ENCODE results near the gene ARF4. TPM values are rescaled to one million over a fixed set of nuclear protein-coding genes. Genes with fewer than 3 reads are reported as not detected.

The ARF4 gene
- total RNA-seq, 8 experiments from 2014 or later: 198 to 802 (median 371) TPM

GRCh38 chr3:57570878-57571277 lies 26.3 kb downstream of the ARF4 start:
- Histone ChIP-seq H3K4me1 (replicated peaks in 1 of 2) (no peaks in the 10 kb centered on the region), H3K4me3 (no peak overlapping the region), H3K27ac (no peak overlapping the region)
- 100% methylated on average over 1 of the region's 2 CpGs; no CpG with 5 or more reads in 8 of the 10 experiments for WGBS, 10 experiments
- in situ Hi-C loops (cut with MboI; ENCODE audit: low pct_unique_long_range_greater_than_20kb in 2 of 9, low sequenced_read_pairs in 9 of 9, unreplicated experiment in 9 of 9): loop anchor here in 2 of 9 experiments (25.0 kb wide), 2 partner anchors 184 to 334 kb away; partner anchors contain the start of gene APPL1 (in 1 of the 2)
- no peak for ATAC-seq (replicated peaks in 6 of 8)

DNA sequence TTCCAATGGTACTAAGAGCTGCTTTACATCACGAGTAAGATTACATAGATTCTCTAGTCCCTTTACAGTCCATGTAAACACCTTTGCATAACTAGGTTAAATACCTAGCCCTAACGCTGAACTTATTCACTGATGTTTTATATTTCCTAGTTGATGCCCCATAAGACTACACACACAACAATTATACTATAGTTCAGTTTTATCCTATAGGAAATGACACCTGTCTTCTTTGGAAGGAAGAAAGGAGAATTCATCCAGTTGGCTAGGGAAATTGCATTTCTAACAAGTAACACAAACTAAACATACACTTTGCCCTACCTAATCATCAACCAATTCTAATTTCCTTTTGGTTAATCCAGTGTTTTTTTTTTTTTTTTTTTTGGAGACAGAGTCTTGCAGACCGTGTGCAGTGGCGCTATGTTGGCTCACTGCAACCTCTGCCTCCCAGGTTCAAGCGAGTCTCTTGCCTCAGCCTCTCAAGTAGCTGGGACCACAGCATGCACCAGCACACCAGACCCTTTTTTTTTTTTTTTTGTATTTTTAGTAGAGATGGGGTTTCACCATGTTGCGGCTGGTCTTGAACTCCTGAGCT lies 27.2 kb downstream of the ARF4 start:
- H3K4me3 ChIP-seq: no peak overlapping the region
- 80 to 100% (median 93%) methylated on average over 1 to 4 of the region's 6 CpGs for WGBS, 10 experiments
- no peaks in the 10 kb centered on the region for H3K4me1 ChIP-seq (replicated peaks in 1 of 2)
- peak in 4 of 8 experiments; percentile 27 to 36 (median 36) for ATAC-seq (replicated peaks in 6 of 8)
- H3K27ac ChIP-seq: no peak overlapping the region
- in situ Hi-C loops (cut with MboI; ENCODE audit: low pct_unique_long_range_greater_than_20kb in 2 of 9, low sequenced_read_pairs in 9 of 9, unreplicated experiment in 9 of 9): loop anchor here in 2 of 9 experiments (25.0 kb wide), 2 partner anchors 183 to 333 kb away; partner anchors contain the start of gene APPL1 (in 1 of the 2)

- ATAC-seq (replicated peaks in 6 of 8): no peak
- in situ Hi-C loops (cut with MboI; ENCODE audit: low pct_unique_long_range_greater_than_20kb in 2 of 9, low sequenced_read_pairs in 9 of 9, unreplicated experiment in 9 of 9): loop anchor here in 2 of 9 experiments (25.0 kb wide), 2 partner anchors 172 to 322 kb away; partner anchors contain the start of gene APPL1 (in 1 of the 2)
- peaks cover 15 to 17% of the 10 kb centered on the region in 2 donors for H3K4me1 ChIP-seq (replicated peaks in 1 of 2)
- WGBS, 10 experiments: 38 to 100% (median 100%) methylated on average over 1 of the region's 1 CpG; no CpG with 5 or more reads in 1 of the 10 experiments
- H3K27ac ChIP-seq: no peak overlapping the region
- no peak overlapping the region for H3K4me3 ChIP-seq
These were observed 37.6 kb downstream of the ARF4 start for GRCh38 chr3:57559526-57559925.

DNA sequence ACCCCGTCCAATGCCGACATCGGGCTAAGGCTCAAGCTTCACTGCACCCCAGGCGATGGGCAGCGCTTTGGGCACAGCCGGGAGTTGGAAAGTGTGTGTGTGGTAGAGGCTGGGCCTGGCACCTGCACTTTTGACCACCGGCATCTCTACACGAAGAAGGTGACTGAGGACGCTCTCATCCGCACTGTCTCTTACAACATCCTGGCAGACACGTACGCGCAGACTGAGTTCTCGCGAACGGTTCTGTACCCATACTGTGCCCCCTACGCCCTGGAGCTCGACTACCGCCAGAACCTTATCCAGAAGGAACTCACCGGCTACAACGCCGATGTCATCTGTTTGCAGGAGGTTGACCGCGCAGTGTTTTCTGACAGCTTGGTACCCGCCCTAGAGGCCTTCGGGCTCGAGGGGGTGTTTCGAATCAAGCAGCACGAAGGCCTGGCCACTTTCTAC lies 40.0 kb downstream of the ARF4 start:
- ATAC-seq (replicated peaks in 6 of 8): peak; percentile 0 to 32 (median 8)
- peaks cover 15 to 17% of the 10 kb centered on the region in 2 donors for H3K4me1 ChIP-seq (replicated peaks in 1 of 2)
- H3K4me3 ChIP-seq: peak overlapping the region; percentile 62 to 96 (median 90)
- peak overlapping the region; percentile 98 to 99 for H3K27ac ChIP-seq
- WGBS, 10 experiments: 0 to 16% (median 6%) methylated on average over 1 to 18 of the region's 29 CpGs; no CpG with 5 or more reads in 2 of the 10 experiments
- in situ Hi-C loops (cut with MboI; ENCODE audit: low pct_unique_long_range_greater_than_20kb in 2 of 9, low sequenced_read_pairs in 9 of 9, unreplicated experiment in 9 of 9): loop anchor here in 2 of 9 experiments (25.0 kb wide), 2 partner anchors 170 to 320 kb away; partner anchors contain the start of gene APPL1 (in 1 of the 2)

- ATAC-seq (replicated peaks in 6 of 8): peak; percentile 27 to 49 (median 42)
- peaks cover 15 to 17% of the 10 kb centered on the region in 2 donors for H3K4me1 ChIP-seq (replicated peaks in 1 of 2)
- in situ Hi-C loops (cut with MboI; ENCODE audit: low pct_unique_long_range_greater_than_20kb in 2 of 9, low sequenced_read_pairs in 9 of 9, unreplicated experiment in 9 of 9): loop anchor here in 2 of 9 experiments (25.0 kb wide), 2 partner anchors 169 to 319 kb away; partner anchors contain the start of gene APPL1 (in 1 of the 2)
- 0 to 40% (median 3%) methylated on average over 1 to 12 of the region's 54 CpGs; no CpG with 5 or more reads in 4 of the 10 experiments for WGBS, 10 experiments
- peak overlapping the region; percentile 62 to 96 (median 90) for H3K4me3 ChIP-seq
- H3K27ac ChIP-seq: peak overlapping the region; percentile 98 to 99
These were observed 40.6 kb downstream of the ARF4 start for GRCh38 chr3:57556459-57557084.

GRCh38 chr3:57555738-57556458 lies 41.2 kb downstream of the ARF4 start, which contains the start of gene PDE12:
PDE12 (plus strand) TSS chr3:57556274; CDS start chr3:57556380, 106 bp downstream.
- peak within 1 kb of the TSS; percentile 62 to 96 (median 90) for H3K4me3 ChIP-seq
- peaks cover 15 to 17% of the 10 kb centered on the region in 2 donors for H3K4me1 ChIP-seq (replicated peaks in 1 of 2)
- peak; percentile 83 to 94 (median 89) for ATAC-seq (replicated peaks in 6 of 8)
- H3K27ac ChIP-seq: peak within 1 kb of the TSS; percentile 98 to 99
- WGBS, 10 experiments: 0 to 56% (median 0%) methylated on average over 3 to 31 of the region's 54 CpGs; no CpG with 5 or more reads in 3 of the 10 experiments
- in situ Hi-C loops (cut with MboI; ENCODE audit: low pct_unique_long_range_greater_than_20kb in 2 of 9, low sequenced_read_pairs in 9 of 9, unreplicated experiment in 9 of 9): loop anchor here in 2 of 9 experiments (25.0 kb wide), 2 partner anchors 169 to 319 kb away; partner anchors contain the start of gene APPL1 (in 1 of the 2)

DNA sequence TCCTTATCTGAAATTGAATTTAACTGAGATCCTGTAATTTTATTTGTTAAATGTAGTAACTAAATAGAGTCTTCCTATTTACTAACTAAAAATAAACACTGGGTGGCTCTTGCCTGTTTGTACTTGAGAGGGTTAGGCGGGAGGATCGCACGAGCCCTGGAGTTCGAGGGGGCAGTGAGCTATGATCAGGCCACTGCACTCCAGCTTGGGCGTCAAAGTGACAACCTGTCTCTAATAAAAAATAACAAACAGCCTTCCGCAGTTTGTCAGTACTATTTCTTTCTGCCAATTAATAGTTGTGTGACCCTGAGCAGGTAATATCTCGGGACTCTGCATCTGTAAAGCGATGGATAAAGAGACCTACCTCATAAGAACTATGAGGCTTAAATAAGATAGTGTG lies 41.8 kb downstream of the ARF4 start:
- Histone ChIP-seq H3K27ac (peak overlapping the region; percentile 98 to 99), H3K4me3 (peak overlapping the region; percentile 62 to 96 (median 90)), H3K4me1 (replicated peaks in 1 of 2) (peaks cover 15 to 17% of the 10 kb centered on the region in 2 donors)
- 11 to 100% (median 74%) methylated on average over 1 to 7 of the region's 8 CpGs for WGBS, 10 experiments
- in situ Hi-C loops (cut with MboI; ENCODE audit: low pct_unique_long_range_greater_than_20kb in 2 of 9, low sequenced_read_pairs in 9 of 9, unreplicated experiment in 9 of 9): loop anchor here in 2 of 9 experiments (25.0 kb wide), 2 partner anchors 168 to 318 kb away; partner anchors contain the start of gene APPL1 (in 1 of the 2)
- no peak for ATAC-seq (replicated peaks in 6 of 8)

GRCh38 chr3:57546616-57547015 lies 50.5 kb downstream of the ARF4 start:
- no peak for ATAC-seq (replicated peaks in 6 of 8)
- peaks cover 11 to 22% of the 10 kb centered on the region in 2 donors for H3K4me1 ChIP-seq (replicated peaks in 1 of 2)
- 0 to 100% (median 40%) methylated on average over 1 of the region's 1 CpG; no CpG with 5 or more reads in 5 of the 10 experiments for WGBS, 10 experiments
- in situ Hi-C loops (cut with MboI; ENCODE audit: low pct_unique_long_range_greater_than_20kb in 2 of 9, low sequenced_read_pairs in 9 of 9, unreplicated experiment in 9 of 9): no loop called here
- H3K27ac ChIP-seq: no peak overlapping the region
- H3K4me3 ChIP-seq: no peak overlapping the region

DNA sequence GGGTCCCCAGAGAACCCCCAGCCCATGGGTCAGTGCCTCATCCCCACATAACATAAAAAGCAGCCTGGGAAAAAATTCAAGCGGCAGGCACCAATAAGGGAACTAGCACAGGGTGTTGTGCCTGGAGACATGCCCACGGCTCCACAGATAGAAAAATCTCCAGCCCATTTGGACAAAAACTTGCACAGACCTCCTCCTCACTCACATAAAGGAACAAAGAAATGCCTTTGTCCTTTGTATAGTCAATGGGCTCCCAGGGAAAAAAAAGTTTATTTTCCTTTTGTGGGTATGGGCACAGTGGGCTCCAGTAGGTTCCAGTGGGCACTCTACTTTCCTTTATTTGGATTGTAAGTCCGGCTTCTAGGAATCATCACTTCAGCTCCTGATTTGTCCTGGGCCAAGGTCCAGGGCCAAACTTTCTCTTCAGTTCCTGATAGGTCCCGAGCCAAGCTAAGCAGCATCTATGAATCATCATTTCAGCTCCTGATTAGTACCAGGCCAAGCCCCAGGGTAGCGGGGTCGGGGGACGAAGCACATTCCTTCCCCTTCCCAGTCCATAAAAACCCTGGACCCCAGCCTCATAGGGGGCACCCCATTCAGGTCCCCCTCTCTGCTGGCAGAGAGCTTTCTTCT lies 51.4 kb downstream of the ARF4 start:
- Histone ChIP-seq H3K4me1 (replicated peaks in 1 of 2) (peaks cover 11 to 22% of the 10 kb centered on the region in 2 donors), H3K4me3 (no peak overlapping the region), H3K27ac (no peak overlapping the region)
- ATAC-seq (replicated peaks in 6 of 8): peak in 2 of 8 experiments; percentile 3 to 6
- in situ Hi-C loops (cut with MboI; ENCODE audit: low pct_unique_long_range_greater_than_20kb in 2 of 9, low sequenced_read_pairs in 9 of 9, unreplicated experiment in 9 of 9): no loop called here
- 40 to 100% (median 88%) methylated on average over 1 to 6 of the region's 7 CpGs; no CpG with 5 or more reads in 1 of the 10 experiments for WGBS, 10 experiments

DNA sequence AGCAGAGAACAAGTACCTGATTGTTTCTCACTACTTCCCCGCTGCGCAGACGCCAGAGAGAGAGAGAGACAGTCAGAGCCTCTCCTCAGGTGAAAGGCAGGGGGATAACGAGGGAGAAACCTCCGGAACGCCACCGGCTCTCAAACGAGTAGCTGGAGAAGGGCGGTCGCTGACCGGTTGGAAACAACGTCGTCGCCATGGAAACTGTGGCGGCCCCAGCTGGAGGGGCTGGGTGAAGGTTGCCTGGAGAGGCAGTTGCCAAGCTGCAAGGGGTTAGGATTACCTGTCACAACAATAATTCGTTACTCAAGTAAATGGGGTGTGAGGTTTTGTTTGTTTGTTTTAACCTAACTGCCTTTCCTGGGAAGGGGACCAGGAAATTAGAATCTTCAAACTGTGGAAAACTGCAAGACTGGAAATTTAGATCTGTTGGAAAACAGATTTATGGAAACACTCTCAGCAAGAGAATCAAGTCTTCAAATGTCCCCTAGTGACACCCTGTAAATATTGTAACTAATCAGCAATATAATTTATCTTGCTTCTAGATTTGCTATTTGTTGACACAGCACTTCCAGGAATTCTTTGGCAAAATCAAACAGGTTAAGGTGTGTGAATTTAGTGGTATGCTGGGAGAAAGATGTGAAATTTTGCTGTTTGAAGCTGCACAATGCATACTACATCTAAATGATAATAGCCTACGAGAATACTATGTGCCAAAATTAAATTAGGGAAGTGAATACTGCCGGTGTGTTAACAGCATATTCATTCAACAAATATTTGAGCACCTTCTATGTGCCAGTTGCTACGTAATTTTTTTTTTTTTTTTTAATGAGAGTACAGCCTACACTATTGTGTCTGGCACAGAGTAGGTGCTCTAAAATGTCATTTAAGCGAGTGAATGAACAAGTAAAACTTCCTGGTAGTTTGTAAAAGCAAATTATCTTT lies 52.7 kb downstream of the ARF4 start, which contains the start of gene DNAH12:
Gene DNAH12 (minus strand): TSS at position 164 of the 945 bp plus-strand sequence. CDS start 1,474 bp downstream, outside the sequence.
- in situ Hi-C loops (cut with MboI; ENCODE audit: low pct_unique_long_range_greater_than_20kb in 2 of 9, low sequenced_read_pairs in 9 of 9, unreplicated experiment in 9 of 9): no loop called here
- peak; percentile 52 to 99 (median 98) for ATAC-seq (replicated peaks in 6 of 8)
- H3K4me1 ChIP-seq (replicated peaks in 1 of 2): peaks cover 11 to 22% of the 10 kb centered on the region in 2 donors
- H3K27ac ChIP-seq: peak within 1 kb of the TSS; percentile 7 to 71
- peak within 1 kb of the TSS; percentile 9 to 33 (median 22) for H3K4me3 ChIP-seq
- 11 to 72% (median 25%) methylated on average over 1 to 16 of the region's 20 CpGs for WGBS, 10 experiments

DNA sequence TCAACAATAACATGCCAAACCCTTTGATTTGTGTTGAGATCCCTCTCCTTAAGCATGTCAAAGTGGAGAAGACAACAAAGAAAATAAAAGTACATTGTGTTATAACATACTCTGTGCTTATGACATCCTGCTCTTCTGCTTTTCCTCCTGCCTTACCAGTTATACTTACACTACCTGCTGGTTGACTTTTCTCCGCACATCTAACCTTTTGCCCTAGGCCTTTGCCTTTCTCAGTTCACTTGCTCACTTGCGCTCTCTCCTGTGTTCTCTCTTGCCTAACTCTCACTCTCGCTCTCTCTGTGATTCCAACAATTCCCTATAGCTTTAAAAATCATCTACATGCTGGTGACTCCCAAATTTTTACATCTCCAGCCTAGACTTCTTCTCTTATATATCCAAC lies 58.7 kb downstream of the ARF4 start:
- no peak for ATAC-seq (replicated peaks in 6 of 8)
- Histone ChIP-seq H3K4me3 (no peak overlapping the region), H3K27ac (no peak overlapping the region), H3K4me1 (replicated peaks in 1 of 2) (peaks cover 0 to 2% of the 10 kb centered on the region in 2 donors)
- WGBS, 10 experiments: 53 to 100% (median 97%) methylated on average over 1 to 3 of the region's 3 CpGs; no CpG with 5 or more reads in 1 of the 10 experiments
- in situ Hi-C loops (cut with MboI; ENCODE audit: low pct_unique_long_range_greater_than_20kb in 2 of 9, low sequenced_read_pairs in 9 of 9, unreplicated experiment in 9 of 9): no loop called here

Measured in motor neuron (in vitro differentiated cells).